CD4-positive, alpha-beta T cell treated with Interleukin-6 for 4 hours (primary cell): ENCODE results near the gene CHD6.

ENCODE experiments used
- DNase-seq: peaks from one replicate; pipeline ENCODE4 v3.0.0-alpha.2; 2020; ENCODE audit warnings: mixed read lengths

CHD6 gene

GRCh38 chr20:41586772-41587171 is 31.4 kb downstream of the CHD6 start:
- no peak for DNase-seq

- no peak for DNase-seq
Observed at GRCh38 chr20:41580350-41580749, 37.8 kb downstream of the CHD6 start.

GRCh38 chr20:41577129-41578009 is 40.8 kb downstream of the CHD6 start:
- DNase-seq = no peak

GRCh38 chr20:41575412-41575811 is 42.8 kb downstream of the CHD6 start:
- no peak for DNase-seq

GRCh38 chr20:41574802-41575389 is 43.3 kb downstream of the CHD6 start:
- DNase-seq = no peak

GRCh38 chr20:41573955-41574354 is 44.2 kb downstream of the CHD6 start:
- no peak for DNase-seq

- DNase-seq = no peak
Observed at GRCh38 chr20:41572010-41572572, 46.1 kb downstream of the CHD6 start.

GRCh38 chr20:41571006-41571405 is 47.2 kb downstream of the CHD6 start:
- DNase-seq = no peak

GRCh38 chr20:41570557-41570956 is 47.6 kb downstream of the CHD6 start:
- DNase-seq = no peak

- no peak for DNase-seq
Observed at GRCh38 chr20:41567615-41568014, 50.6 kb downstream of the CHD6 start.

- DNase-seq = no peak
Observed at GRCh38 chr20:41566896-41567527, 51.2 kb downstream of the CHD6 start.

- no peak for DNase-seq
Observed at GRCh38 chr20:41563087-41563486, 55.1 kb downstream of the CHD6 start.

GRCh38 chr20:41560970-41561369 is 57.2 kb downstream of the CHD6 start:
- DNase-seq = no peak

- DNase-seq = no peak
Observed at GRCh38 chr20:41559658-41560057, 58.5 kb downstream of the CHD6 start.

GRCh38 chr20:41553142-41553879 is 64.9 kb downstream of the CHD6 start:
- DNase-seq = no peak

- no peak for DNase-seq
Observed at GRCh38 chr20:41552295-41553068, 65.7 kb downstream of the CHD6 start.

GRCh38 chr20:41551011-41551705 is 67.0 kb downstream of the CHD6 start:
- no peak for DNase-seq

GRCh38 chr20:41547221-41547620 is 71.0 kb downstream of the CHD6 start:
- DNase-seq = no peak

GRCh38 chr20:41546535-41546934 is 71.6 kb downstream of the CHD6 start:
- no peak for DNase-seq

- no peak for DNase-seq
Observed at GRCh38 chr20:41544472-41544871, 73.7 kb downstream of the CHD6 start.

- no peak for DNase-seq
Observed at GRCh38 chr20:41540918-41541317, 77.3 kb downstream of the CHD6 start.
